GM19467 (cell line): ENCODE results near the gene ALDH1L1.
"Not testable (repeated sequence)": the region's sequence is repeated elsewhere in the genome, so short reads cannot be mapped to it uniquely, and the experiment has no call there.

Source experiments
- ATAC-seq: cut with Tn5 transposase; IDR thresholded peaks from one replicate; pipeline ENCODE4 v1.9.1; 2021; ENCODE audit warnings: mild to moderate bottlenecking, moderate library complexity; ENCODE audit not compliant: unreplicated experiment

ALDH1L1 gene

GRCh38 chr3:126108676-126109050, 71.7 kb downstream of the ALDH1L1 start:
- ATAC-seq = no peak

DNA sequence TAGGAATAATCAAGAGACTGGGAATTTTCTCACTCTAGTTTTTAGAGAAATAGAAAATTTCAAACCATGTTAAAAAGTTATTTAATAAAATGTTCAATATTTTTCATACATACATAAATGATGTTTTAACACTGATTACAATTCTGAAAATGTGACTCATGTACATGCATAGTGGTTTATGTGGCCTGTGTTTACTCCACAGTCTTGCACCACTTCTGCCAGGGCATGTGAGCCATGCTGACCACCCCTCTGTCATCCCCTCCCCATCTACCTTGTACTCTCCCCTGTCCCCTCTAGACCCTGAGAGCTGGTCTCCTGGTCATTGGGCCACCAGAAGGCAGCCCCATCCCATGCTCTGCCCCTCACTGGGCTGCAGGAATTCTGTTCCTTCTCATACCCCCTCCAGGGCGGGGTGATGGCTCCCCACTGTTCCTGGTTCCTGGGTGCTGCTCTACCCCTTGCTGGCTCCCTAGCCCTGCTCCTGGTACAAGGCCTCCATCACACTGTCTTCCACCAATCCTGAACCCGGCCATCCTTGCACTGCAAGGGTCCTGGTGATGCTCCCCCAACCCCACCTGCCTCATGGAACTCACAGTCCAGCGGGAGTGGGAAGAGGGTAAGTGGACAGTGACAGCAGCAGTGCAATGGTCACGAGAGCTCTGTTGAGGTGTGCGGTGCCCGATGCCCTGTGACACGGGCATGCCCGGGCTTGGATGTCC, 72.3 kb downstream of the ALDH1L1 start:
- ATAC-seq = no peak

DNA sequence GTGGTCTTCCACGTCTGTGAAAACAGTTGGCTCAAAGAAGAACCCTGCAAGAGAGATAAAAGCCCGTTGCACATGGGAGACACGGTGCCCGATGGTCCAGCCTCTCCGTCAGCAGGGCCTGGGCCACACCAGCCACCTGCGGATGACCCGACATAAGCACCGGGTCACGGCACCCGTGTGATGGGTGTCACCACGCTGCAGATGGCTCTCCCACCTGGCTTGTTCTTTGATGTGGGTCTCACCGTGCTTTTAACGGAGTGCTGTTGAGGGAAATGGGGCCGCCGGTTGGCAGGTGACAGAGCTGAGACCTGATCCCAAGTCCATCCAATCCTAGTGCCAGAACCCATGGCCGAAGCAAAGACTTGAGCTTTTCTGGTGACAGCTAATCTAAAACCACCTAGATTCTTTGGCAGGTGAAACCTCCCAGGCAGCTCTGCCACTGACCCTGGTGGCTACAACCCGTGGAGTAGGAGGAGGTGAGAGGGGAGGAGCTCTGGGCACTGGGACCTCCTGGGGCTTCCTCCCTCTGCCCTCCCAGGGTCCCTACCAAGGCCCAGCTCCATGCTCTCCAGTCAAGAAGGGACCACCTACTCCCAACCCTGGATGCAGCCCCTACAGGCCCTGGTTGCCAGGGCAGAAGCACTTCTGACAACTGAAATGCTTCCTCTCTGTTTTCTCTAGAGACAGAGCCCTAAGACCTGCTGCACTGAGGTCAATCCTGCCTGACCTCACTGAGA, 73.0 kb downstream of the ALDH1L1 start:
- ATAC-seq = no peak

- ATAC-seq = no peak
Measured at GRCh38 chr3:126106336-126107202, 73.8 kb downstream of the ALDH1L1 start.

DNA sequence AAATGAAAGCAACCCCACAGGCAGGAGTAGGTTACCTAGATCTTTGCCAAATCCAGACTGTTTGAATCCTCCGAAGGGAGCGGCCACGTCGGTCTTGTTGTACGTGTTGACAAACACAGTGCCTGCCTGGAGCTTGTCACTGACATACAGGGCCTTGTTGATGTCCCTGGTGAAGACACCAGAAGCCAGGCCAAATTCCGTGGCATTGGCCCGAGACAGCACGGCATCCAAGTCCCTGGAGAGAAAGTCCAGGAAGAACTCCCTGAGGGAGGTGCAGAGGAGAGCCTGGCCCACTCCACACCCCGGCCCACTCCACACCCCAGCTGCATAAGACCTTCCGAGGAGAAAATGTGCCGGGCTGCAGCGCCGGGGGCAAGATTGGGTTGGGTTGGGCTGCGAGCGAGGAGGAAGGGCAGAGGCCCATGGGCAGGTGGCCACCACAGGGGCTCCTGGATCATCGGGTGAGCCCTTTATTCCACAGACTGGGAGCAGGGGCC, 74.6 kb downstream of the ALDH1L1 start:
- ATAC-seq = no peak

- ATAC-seq = no peak
Measured at GRCh38 chr3:126104742-126105605, 75.4 kb downstream of the ALDH1L1 start.

DNA sequence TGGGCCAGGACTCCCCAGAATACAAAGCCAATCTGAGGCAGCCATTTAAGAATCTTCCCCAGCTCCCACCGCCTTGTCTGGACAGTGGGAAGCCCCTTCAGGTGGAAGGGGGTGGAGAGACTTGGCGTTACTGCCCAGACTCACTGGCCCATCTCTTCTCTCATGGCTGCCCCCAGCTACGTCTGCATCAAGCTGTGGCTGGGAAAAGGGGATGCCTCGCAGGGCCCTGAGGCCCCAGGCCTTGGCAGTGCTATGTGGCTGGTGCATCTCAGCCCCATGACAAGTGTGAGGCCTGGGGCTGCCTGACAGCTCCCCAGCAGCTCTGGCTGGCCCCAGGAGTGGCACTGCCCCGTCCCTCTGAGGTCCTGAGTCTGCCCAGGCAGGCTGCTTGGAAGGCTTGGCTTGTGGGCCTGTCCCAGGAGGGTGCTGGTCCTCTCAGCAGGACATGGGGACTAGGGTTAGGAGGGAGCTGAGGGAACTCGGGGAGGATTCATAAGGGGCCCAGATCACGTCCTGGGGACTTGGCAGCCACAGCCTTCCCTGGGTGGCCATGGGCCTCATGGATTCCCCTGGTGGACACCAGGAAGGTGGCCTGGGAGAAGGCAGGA, 76.3 kb downstream of the ALDH1L1 start:
- ATAC-seq = no peak

DNA sequence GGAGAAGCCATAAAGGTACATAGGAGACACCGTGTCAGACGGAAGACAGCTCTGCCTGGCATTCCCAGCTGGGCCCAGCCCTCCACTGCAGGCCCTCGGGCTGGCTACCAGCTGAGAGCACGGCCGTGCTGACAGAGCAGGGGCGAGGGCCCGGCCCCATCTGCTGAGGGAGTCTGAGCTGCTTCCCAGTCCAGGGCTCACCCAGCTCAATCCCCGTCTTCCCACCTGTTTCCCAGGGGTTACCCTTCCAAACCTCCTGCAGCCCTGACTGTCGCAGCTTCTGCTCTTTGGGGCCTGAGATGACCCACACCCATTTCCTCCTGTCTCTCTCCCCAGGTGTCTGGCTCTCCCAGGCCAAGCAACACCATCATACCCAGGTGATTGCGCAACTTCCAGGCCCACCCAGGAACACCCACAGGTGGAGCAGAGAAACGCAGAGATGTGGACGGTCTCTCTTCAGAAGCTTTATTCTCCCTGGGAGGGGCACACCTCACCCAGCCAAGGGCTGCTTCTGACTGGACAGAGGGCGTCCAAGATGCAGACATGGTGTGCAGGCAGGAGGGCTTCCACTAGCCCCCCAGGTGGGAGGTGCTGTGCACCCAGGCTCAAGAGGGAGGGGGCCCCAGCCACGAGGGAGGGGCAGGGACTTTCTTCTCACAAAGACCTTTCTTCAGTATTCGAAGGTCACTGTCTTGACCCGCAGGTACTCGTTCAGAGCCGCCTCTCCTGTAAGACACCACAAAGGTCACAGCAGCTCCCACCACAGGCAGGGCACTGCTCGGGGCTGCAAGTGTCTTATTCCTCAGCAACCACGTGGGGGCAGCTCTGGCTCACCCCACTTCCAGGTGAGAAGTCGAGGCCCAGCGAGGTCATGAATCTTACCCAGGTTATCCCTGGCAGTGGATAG, 77.0 kb downstream of the ALDH1L1 start:
- no peak for ATAC-seq

DNA sequence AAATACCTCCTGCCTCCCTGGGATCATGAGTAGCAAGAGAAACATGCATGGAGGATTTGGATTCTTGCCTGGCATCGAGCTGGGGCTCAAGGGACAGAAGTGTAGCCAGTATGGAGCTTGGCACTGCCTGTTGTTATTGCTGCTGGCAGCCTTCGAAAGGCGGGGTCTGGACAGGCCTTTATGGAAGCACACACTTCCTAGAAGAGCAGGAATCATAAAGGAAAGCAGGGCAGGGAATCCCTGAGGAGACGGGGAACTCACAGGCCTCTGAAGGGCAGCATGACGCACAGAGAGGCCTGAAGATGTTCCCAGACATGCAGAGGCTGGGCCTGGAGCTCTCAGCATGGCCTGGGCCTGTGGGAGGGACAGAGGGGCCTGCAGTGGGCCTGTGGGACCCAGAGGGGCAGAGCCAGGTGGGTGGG, 77.8 kb downstream of the ALDH1L1 start:
- no peak for ATAC-seq

- no peak for ATAC-seq
Measured at GRCh38 chr3:126102011-126102410, 78.4 kb downstream of the ALDH1L1 start.

DNA sequence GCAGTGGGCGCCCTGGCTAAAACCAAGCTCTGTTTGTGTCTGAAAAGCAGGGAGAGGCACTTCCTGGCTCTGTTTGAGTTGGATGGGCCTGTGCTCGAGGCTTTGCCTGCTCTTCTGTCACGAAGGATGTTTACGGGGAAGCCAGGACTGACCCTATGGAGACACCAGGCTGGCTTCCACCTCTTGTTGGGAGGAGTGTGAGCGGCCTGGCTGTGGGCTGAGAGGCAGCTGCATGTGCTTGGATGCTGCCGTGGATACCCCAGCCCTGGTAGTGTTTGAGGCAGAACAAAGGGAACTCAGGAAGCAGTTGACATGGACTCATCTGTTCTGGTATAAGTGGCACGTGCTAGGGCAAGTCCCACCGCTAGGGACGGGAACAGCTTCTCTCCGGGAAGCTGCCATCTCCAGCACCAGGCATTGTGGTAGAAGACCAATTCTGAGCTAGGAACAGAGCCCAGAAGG, 78.8 kb downstream of the ALDH1L1 start:
- ATAC-seq = no peak

GRCh38 chr3:126100634-126101301, 79.6 kb downstream of the ALDH1L1 start:
- ATAC-seq = no peak

DNA sequence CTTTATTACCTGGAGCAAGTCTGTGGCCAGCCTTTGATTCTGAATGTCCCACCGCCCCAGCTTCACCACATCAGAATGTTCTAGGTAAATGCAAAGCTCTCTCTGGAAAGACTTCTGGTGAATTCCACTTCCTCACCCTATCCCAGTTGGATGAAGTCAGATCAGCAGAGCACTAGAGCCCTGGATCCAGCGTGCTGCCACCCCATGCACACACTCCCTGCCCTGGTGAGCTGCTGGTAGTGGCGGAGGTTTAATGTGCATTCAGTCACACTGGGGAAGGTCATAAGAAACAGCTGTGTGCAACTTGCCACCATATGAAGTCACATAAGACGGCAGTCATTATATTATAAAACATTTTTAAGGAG, 80.1 kb downstream of the ALDH1L1 start:
- ATAC-seq = no peak

DNA sequence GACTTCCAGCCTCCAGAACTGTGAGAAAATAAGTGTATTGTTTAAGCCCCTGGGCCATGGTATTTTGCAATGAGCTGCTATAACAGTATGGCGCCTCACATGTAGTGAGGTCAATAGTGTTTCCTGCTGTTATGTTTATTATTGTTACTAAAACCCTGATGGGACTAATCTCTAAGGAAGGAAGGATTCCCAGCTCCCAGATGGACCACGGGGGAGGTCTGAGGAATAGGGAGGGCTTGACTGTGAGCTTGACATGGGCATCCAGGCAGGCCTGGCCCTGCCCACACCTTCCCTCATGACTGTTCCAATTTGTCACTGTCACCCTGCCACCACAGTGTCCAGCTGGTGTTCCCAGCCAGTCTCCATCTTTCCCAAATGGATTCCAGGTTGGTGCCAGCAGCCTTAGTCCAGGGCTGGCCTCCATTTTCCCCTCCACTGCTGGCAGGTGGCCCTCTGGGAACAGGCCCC, 82.0 kb downstream of the ALDH1L1 start:
- ATAC-seq = no peak

GRCh38 chr3:126097801-126098200, 82.6 kb downstream of the ALDH1L1 start:
- no peak for ATAC-seq

GRCh38 chr3:126096274-126096673, 84.1 kb downstream of the ALDH1L1 start:
- not testable (repeated sequence) for ATAC-seq

DNA sequence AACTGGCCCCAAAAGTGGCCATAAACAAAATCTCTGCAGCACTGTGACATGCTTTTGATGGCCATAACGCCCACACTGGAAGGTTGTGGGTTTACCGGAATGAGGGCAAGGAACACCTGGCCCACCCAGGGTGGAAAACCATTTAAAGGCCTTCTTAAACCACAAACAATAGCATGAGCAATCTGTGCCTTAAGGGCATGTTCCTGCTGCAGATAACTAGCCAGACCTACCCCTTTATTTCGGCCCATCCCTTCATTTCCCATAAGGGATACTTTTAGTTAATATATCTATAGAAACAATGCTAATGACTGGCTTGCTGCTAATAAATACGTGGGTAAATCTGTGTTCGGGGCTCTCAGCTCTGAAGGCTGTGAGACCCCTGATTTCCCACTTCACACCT, 88.3 kb downstream of the ALDH1L1 start:
- not testable (repeated sequence) for ATAC-seq

DNA sequence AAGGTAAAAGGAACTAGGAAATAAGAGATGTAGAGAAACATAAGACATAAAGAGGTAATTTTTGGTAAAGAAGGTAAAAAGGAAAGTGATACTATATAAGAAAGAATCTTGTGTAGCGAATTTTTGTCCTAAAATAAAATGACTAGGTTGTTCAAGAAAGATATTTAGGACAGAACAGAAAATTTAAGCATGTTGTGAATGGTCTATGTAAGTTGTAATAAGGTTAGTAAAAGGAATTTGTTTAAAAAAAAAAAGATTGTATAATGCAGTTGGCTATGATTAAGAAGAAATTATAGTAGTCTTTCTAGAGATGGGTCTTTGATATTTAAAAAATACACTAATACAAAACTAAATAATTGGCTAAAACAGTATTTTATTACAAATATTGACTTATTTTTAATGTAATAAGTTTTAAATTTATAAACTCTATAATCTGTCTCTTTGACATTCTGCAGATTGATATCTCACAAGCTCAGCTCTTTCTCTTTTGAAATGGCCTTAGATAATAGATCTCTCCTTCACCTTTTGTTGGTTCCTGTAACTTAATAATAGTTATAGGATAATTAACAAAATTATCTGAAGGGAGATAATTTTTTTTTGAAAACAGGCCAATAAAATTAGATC, 92.7 kb downstream of the ALDH1L1 start:
- ATAC-seq = no peak
